ENCODE data around the gene CBX2. TPM values are rescaled to one million over a fixed set of nuclear protein-coding genes. Genes with fewer than 3 reads are reported as not detected.

CBX2 gene
- total RNA-seq (2014; rRNA removed; shearing (Covaris generic)): 7.1 and 8.0 TPM in 2 replicates
- polyA plus RNA-seq (2015; cell fraction: cytosol; rRNA removed): 2.8 and 3.5 TPM in 2 replicates
- 4.9 and 5.7 TPM in 2 replicates for polyA plus RNA-seq (2015; cell fraction: nucleus; rRNA removed)

DNA sequence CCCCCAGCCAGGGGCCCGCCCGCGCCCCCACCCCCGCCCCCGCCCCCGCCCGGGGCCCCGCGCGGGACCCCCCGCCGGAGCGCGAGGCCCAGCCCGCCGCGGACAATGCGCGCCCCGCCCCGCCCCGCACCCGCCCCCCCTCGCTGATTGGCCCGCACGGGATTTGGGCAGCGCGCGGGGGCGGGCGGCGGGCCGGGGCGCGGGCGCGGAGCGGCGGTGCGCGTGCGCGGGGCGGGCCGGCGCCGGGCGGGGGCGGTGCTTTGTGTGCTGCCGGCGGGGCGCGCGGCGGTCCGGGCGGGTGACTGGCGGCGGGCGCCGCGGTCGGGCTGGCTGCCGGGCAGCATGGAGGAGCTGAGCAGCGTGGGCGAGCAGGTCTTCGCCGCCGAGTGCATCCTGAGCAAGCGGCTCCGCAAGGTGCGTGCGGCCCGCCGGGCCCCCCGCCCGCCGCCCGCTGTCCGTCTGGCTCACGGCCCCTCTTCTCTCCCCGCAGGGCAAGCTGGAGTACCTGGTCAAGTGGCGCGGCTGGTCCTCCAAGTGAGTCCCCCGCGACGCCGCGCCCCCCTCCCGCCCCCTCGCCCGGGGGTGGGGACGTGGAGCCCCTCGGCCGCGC lies at the start of gene CBX2:
Gene CBX2 (plus strand): TSS at position 255 of the 610 bp plus-strand sequence. CDS start 88 bp downstream, at position 343.
- no peak for DNase-seq (ENCODE audit: low read depth)

DNA sequence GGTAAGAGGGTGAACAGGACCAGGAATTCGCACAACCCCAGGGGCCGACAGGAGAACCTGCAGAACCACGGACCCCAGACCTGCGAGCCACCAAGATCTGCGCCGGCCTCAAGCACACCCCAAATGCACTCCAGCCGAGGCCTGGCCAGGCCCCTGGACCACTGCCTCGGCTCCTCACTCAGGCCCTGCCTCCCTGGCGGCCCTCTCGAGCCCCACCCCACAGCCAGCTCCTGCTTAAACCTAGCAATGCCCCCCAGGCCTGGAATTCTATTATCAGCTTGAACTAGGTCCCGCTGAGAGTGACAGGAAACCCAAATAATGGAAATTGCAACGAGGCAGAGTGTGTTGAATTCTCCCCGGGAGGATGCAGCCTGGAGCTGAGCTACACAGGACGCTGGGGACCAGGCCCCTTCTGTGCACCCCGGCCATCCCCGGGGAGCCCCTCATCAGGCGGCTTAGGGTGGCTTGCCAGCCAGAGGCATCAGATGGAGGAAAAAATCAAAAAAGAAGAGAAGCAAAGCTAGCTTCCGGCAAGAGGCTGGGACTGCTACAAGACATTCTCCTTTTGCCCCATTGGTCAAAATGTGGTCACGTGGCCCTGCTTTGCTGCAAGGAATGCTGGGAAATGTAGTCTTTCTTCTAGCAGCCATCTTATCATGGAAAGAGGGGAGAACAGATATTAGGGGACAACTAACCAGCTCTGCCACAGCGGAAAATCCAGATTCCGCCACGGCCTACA lies 49.6 kb upstream of the CBX2 start:
- DNase-seq (ENCODE audit: low read depth): peak; percentile 83

DNA sequence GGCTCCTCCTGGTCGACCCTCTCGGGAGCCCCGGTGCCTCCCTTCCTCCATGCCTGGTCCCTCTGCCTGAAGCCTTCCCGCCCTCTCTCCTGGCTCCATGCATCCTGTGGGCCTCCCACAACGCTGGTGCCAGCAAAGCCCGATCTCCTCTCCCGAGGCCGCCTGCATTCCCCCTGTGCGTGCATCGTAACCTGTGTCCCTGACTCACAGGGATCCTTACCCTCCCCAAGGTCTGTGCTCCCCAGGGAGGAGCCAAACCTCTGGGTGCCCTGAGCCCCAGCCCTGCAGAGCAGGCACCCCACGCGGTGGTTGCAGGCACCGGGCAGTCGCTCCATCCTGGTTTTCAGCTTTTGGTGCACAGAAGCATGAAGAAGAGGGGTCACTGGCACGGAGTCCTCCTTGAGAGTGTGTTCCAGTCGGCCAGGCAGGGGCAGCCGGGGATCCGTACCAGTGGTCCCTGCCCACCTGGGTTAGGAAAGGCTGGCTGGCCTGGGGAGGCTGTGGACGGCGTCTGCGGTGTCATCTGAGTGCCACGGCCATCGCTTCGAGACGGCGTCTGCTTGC lies 49.0 kb upstream of the CBX2 start:
- no peak for DNase-seq (ENCODE audit: low read depth)

DNA sequence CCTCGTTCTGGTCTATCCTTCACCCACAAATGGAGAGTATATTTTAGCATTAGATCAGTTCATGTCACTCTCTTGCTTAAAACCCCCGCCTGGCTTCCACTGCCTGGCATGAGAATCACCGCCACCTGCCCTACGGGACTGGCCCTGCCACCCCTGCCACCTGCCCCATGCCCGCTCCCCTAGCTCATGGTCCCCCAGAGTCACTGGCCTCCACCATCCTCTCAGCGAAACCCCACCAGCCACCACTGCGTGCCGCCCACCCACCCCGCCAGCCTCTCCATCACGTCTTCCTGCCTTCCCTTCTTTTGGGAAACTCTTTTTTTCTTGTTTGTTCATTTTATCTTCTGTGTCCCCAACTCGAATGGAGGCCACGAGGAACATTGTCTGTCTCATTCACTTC lies 48.2 kb upstream of the CBX2 start:
- DNase-seq (ENCODE audit: low read depth): no peak

DNA sequence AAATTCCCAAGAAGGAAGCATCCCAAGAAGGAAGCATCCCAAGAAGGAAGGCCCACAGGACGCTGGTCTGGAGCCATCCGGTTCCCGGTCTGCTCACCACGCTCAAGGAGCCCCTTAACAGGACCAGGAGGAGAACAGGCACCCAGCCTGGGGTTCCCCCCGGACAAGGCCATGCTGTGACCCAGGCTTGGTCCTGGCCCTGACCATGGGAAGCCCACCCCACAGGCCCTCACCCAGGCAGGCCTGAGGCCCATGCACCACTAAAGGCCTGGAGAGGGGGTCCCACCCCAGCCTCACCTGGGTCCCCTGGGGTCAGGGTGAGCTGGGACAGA lies 47.5 kb upstream of the CBX2 start:
- DNase-seq (ENCODE audit: low read depth): no peak

DNA sequence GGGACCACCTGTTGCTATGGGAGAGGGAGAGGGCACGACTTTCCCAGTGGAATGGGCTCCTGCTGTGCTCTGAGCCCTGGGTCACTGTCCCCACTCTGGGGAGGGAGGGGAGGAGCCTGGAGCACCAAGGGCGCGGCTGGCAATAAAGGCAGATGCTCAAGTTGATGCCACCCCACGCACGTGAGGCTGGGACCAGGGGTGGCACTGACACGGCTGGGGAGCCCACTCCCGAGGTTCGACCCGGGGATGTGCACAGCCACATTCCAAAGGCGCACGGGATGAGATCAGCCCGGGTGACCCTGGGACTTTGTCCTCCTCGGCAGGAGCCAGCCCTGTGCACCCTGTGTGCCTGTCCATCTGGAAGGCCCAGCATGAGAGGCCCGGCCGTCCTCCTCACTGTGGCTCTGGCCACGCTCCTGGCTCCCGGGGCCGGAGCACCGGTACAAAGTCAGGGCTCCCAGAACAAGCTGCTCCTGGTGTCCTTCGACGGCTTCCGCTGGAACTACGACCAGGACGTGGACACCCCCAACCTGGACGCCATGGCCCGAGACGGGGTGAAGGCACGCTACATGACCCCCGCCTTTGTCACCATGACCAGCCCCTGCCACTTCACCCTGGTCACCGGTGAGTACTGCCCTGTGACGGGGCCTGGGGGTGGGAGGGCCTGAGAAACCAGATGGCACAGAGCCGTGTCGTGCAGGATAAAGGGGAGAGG lies 47.0 kb upstream of the CBX2 start, which contains the start of gene ENPP7:
Gene ENPP7 (plus strand): TSS at position 175 of the 715 bp plus-strand sequence. CDS start 197 bp downstream, at position 372.
- DNase-seq (ENCODE audit: low read depth): no peak

DNA sequence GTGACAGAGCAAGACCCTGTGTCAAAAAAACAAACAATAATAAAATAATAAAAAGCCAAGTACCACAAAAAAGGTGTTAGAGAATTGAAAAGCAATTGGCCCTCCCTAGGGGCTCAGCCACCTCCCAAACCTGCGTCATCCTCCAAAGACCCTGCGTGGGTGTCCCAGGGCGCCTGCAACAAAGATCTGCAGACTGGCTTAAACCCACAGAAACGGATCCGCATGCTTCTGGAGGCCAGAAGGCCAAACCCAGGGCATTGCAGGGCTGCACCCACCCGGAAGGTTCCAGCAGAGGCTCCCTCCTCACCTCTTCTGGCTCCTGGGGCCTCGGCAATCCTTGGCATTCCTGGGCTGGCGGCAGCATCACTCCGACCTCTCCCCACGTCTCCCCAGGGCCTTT lies 45.7 kb upstream of the CBX2 start:
- no peak for DNase-seq (ENCODE audit: low read depth)

DNA sequence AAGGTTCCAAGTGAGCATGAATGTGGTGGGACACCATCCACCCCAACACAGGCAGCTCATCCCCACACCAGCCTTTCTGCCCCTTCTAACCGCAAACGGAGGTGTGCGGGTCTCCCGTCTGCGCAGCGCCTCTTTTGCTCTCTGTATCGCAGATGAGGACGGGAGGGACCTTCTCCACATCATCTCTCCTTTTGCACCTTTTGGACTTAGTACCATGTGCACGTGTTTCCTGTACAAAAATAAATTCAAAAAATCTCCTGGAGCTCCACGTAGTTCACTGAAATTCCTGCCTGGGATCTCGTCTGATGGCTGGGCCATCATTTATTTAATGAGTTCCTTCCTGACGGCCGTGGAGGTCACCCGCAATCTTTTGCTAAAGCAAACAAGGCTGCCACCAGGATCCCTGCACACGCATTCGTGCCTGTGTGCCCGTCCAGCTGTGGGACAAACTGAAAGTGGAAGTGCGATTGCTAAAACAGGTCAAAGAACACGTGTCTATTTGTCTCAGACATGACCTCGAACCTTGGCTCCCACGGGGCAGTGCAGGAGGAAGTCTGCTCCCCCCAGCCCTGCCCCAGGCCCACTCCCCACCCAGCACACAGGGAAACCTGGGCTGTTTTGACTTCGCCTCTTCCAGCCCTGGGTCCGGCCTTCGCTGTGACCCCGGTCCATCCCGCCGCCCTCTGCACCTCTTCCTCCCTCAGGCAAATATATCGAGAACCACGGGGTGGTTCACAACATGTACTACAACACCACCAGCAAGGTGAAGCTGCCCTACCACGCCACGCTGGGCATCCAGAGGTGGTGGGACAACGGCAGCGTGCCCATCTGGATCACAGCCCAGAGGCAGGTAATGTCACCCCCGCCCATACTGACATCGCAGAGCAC lies 44.9 kb upstream of the CBX2 start:
- no peak for DNase-seq (ENCODE audit: low read depth)

DNA sequence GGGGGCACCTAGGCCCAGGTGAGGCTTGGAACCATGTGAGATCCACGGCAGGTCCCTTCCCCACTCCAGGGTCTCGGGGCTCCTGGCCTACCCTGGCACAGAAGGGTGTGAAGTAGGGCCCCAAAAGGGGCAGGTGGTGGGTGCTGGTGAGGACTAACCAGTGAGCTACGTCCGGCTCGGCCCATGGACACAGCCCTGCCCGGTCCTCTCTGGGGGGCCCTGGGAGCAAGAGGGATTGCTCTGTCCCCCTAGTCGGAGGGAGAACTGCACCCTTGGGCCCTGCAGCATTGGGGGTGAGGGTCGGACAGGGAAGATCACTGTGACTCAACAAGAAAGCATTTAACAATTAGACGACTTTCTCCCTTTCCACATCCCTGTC lies 44.3 kb upstream of the CBX2 start:
- DNase-seq (ENCODE audit: low read depth): no peak

DNA sequence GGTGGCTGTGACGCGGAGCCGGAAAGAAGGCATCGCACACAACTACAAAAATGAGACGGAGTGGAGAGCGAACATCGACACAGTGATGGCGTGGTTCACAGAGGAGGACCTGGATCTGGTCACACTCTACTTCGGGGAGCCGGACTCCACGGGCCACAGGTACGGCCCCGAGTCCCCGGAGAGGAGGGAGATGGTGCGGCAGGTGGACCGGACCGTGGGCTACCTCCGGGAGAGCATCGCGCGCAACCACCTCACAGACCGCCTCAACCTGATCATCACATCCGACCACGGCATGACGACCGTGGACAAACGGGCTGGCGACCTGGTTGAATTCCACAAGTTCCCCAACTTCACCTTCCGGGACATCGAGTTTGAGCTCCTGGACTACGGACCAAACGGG lies 42.9 kb upstream of the CBX2 start:
- no peak for DNase-seq (ENCODE audit: low read depth)

DNA sequence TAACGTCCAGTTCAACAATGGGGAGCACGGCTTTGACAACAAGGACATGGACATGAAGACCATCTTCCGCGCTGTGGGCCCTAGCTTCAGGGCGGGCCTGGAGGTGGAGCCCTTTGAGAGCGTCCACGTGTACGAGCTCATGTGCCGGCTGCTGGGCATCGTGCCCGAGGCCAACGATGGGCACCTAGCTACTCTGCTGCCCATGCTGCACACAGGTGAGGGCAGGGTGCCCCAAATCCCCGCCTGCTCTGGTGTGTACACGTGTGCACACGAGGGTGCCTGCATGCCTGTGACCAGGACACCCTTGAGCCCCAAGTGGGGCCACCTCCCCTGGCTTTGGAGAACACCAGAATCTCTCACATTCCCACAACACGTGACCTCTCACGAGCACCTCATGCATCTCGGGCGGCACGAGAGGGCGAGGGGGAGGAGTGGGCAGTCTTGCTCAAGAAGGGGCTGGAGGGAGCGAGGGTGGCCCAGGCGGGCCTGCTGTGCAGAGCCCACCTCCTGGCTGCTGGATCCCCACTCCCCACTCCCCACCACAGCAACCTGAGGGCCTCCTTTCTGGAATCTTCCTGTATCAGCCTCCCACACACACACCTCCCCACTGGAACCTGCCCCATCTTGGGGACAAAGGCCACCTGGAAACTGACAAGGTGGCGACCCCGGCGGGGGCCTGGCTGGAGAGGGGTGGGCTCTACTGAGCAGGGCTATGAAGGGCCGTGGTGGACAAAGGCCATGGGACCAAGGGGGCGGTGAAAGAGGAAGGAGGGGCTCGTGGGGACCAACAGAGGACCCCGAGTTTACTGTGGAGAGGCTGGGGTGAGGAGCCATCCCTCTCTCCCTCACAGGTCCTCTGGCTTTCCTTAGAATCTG lies 40.7 kb upstream of the CBX2 start:
- no peak for DNase-seq (ENCODE audit: low read depth)

DNA sequence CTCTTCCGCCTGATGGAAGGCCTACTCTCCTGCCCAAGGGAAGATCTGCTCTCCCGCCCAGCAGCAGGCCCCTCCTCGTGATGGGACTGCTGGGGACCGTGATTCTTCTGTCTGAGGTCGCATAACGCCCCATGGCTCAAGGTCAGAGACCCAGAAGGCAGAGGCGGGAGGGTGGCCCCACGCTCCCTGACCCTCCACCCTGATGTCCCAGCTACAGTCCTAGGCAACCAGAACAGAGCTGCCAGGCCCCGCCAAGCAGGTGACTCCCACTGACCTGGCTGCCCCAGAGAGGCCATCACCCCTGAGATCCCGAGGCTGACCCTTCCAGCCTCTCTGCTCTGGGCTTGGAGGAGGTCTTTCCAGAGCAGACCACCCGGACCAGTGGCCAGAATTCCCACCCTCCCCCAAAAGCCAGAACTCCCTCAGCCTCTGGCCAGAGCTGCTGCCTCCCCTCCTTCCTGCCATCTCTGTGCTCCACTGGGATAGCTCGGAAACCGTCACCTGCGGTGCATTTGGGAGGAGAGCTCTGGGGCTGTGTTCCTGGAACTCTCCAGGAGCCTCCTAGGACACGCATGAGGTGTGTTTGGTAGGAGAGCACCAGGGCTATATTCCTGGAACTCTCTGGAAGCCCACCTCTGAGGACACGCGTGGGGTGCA lies 39.9 kb upstream of the CBX2 start:
- DNase-seq (ENCODE audit: low read depth): no peak

DNA sequence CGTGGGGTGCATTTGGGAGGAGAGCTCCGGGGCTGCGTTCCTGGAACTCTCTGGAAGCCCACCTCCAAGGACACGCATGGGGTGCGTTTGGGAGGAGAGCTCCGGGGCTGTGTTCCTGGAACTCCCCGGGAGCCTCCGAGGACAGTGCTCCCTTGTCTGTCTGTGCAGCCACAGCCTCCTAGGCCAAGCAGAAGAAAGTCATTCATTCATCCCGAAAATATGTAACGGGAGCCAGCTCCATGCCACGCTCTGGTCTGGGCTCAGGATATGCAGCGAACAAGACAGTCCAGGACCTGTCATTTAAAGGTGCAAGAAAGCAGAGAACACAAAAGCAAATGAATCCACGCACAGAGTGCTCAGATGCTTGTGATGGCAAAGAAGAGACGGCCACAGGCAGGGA lies 39.3 kb upstream of the CBX2 start:
- no peak for DNase-seq (ENCODE audit: low read depth)

DNA sequence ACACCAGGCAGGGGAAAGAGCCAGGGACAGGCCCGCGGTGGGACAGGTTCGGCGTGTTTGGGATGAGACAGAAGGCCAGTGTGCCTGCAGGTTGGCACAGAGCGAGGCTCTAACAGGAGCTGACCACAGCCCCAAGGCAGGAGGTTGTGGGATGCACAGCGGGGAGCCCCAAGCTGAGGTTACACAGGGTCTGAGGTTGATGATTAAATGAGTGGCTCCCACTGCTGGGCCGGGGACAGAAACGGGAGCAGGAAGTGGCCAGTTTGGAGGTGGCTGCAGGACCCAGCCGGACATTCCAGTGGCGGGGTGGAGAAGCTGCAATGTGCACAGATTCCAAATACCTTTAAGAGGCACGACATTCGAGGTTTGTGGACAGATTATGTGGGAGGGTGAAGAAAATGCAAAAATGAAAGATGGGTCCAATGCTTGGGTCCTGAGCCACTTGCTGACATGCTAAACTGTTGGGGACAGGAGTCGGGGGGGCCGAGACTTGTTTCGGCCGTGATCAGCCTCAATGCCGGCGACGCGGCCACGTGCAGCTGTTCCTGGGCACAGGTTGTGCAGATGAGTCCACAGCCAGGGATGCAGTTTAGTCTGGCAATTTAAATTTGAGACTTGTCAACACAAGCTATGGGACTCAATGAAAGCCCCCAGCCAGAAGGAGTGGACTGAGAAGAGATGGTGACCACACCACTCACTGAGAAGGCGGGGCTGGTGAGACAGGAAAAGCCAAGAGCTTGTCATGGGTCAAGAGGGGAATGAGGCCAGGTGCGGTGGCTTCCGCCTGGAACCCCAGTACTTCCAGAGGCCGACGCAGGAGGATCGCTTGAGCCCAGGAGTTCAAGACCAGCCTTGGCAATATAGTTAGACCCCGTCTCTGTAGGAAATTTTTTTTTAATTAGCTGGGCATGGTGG lies 38.5 kb upstream of the CBX2 start:
- peak; percentile 62 for DNase-seq (ENCODE audit: low read depth)

DNA sequence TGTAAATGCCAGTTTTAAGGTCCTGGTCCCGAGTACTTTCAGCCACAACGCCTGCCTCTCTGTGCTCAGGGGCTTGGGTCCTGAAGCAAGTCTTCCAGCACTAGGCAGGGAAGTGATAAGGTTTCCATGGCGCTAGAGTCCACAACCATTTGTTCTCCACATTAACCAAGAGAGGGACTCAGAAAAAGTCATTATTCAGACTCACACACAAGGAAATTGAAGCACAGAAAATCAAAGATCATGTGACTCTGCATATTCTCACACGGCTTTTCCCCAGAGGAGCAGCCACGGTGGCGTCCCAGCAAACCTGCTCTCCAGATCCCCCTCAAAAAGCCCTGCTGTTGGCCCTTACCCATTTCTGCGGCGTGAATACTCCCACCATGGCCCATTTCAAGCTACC lies 37.5 kb upstream of the CBX2 start:
- DNase-seq (ENCODE audit: low read depth): no peak

DNA sequence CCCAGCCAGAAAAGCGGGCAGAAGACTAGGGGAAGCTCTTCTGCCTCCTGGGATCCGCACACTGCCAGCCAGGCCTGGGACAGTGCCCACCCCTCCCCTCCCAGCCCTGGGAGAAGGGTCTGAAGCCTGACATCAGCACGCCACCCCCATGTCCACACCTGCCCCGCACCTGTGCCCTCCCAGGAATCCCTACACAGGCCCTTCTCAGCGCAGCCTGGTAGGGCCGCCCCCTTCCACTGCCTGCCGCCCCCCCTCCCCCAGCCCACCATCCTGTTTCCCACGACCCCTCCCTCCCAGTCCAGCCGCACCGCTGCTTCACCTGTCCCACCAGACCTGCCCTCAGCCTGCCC lies 36.6 kb upstream of the CBX2 start:
- no peak for DNase-seq (ENCODE audit: low read depth)

DNA sequence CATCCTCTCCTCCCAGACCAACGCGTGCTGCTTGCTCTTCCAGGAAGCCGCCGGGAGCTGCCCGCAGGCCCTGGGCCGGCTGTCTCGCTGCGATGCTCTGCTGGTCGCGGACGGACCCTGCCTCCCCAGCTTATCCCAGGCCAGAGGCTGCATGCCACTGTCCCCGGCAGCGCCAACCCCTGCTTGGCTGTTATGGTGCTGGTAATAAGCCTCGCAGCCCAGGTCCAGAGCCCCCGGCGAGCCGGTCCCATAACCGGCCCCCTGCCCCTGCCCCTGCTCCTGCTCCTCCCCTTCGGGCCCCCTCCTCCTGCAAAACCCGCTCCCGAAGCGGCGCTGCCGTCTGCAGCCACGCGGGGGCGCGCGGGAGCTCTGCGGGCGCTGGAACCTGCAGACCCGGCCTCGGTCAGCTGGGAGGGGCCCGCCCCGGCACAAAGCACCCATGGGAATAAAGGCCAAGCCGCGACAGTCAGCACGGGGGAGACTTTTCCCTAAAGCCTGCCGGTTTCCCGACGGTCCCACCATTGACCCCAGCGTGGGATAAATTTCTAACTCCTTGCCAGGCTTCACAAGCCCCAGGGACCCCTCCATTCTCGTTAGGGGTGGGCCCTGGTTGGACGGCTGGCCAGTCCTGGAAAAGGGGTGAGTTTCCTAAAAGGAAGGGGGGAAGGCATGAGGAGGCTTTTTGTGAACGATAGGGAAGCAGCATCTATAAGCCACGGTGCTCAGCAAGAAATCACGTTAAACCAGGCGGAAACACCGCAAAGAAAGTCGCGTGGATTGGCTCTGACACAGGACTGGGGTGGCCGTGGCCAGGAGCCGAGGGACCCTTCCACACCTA lies 36.0 kb upstream of the CBX2 start:
- DNase-seq (ENCODE audit: low read depth): peak; percentile 46

DNA sequence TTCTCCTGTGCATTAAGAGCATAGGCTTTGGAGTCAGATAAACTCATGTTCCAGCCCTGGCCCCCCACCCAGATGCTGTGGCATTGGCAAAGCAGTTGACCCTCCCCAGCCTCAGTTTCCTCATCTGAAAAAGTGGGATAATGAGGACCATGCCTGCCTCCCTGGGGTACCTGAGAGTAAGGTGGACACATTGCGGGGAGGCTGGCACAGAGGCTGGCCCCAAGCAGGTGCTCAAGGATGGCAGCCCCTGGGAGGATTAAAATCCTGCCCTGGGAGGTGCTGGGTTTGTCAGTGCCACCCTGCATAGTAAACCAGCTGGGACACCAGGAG lies 35.4 kb upstream of the CBX2 start:
- no peak for DNase-seq (ENCODE audit: low read depth)

All from HT1080 (cell line).